HL-60 (cell line): ENCODE results near the gene ARFGEF3.

ENCODE experiments used
- CTCF ChIP-seq: IDR thresholded peaks from one replicate; pipeline ENCODE4 v1.5.1; 2011; ENCODE audit warnings: low read length, control low read depth, inconsistent platforms; ENCODE audit not compliant: insufficient read depth
- GABPA ChIP-seq: IDR thresholded peaks from 2 replicates; pipeline ENCODE4 v1.6.1; 2012; ENCODE audit warnings: low read depth
- POLR2AphosphoS5 ChIP-seq: IDR thresholded peaks from 2 replicates; pipeline ENCODE4 v1.6.1; 2012; ENCODE audit warnings: low read depth
- SPI1 ChIP-seq: IDR thresholded peaks from 2 replicates; pipeline ENCODE4 v1.6.1; 2012; ENCODE audit warnings: low read depth, mild to moderate bottlenecking, borderline replicate concordance

- TF ChIP-seq CTCF, result no peak
- no peak for TF ChIP-seq POLR2AphosphoS5
- no peak for TF ChIP-seq GABPA
- no peak for TF ChIP-seq SPI1
These were observed 594 bp downstream of the ARFGEF3 start for GRCh38 chr6:138162111-138162954.
